DND-41 (cell line): ENCODE data around the gene IL1RAPL2.

Source experiments
- ATAC-seq: fragments of 200-7000 bp; cut with Tn5 transposase; 3 replicates; pipeline ENCODE4 v1.9.1; 2021; ENCODE audit warnings: low read depth; ENCODE audit not compliant: insufficient read depth
- DNase-seq: peaks from one replicate; pipeline ENCODE4 v3.0.0-alpha.2; 2020
- H2AFZ ChIP-seq: 2 replicates; pipeline ENCODE4 v1.6.0; 2012; ENCODE audit warnings: low read depth, low read length
- H3K27ac ChIP-seq: 2 replicates; pipeline ENCODE4 v1.5.1; 2012; ENCODE audit warnings: low read length, inconsistent platforms
- H3K27me3 ChIP-seq: fragments of 200-600 bp; sonication (generic); 2 replicates; pipeline ENCODE4 v1.6.0; 2012; ENCODE audit warnings: low read length, mild to moderate bottlenecking, inconsistent platforms; ENCODE audit not compliant: insufficient read depth, poor library complexity
- H3K36me3 ChIP-seq: 2 replicates; pipeline ENCODE4 v1.5.1; 2012; ENCODE audit warnings: low read length, inconsistent platforms; ENCODE audit not compliant: insufficient read depth
- H3K4me1 ChIP-seq: 2 replicates; pipeline ENCODE4 v1.5.1; 2012; ENCODE audit warnings: mild to moderate bottlenecking, low read length; ENCODE audit not compliant: insufficient read depth
- H3K4me2 ChIP-seq: 2 replicates; pipeline ENCODE4 v1.6.0; 2012; ENCODE audit warnings: mild to moderate bottlenecking, moderate library complexity, low read length, inconsistent platforms; ENCODE audit not compliant: insufficient read depth
- H3K4me3 ChIP-seq, 2 experiments: fragments of 200-600 bp in 1 of 2; shearing (Covaris generic) in 1 of 2; 2 replicates each; pipeline ENCODE4 v1.5.1; 2012 to 2016; ENCODE audit warnings: inconsistent platforms in 2 of 2, low read length in 2 of 2, mild to moderate bottlenecking in 2 of 2, low read depth in 1 of 2, moderate library complexity in 1 of 2
- H3K79me2 ChIP-seq: 2 replicates; pipeline ENCODE4 v1.6.0; 2012; ENCODE audit warnings: low read length, inconsistent platforms; ENCODE audit not compliant: insufficient read depth
- H3K9ac ChIP-seq: 2 replicates; pipeline ENCODE4 v1.6.0; 2012; ENCODE audit warnings: low read depth, mild to moderate bottlenecking, inconsistent platforms, low read length, moderate library complexity
- H3K9me3 ChIP-seq: 2 replicates; pipeline ENCODE4 v1.5.1; 2012; ENCODE audit warnings: low read length, moderate library complexity, mild to moderate bottlenecking, inconsistent platforms; ENCODE audit not compliant: insufficient read depth, severe bottlenecking
- H4K20me1 ChIP-seq: 2 replicates; pipeline ENCODE4 v1.6.0; 2012; ENCODE audit warnings: low read length; ENCODE audit not compliant: insufficient read depth
- CTCF ChIP-seq: IDR thresholded peaks from 2 replicates; pipeline ENCODE4 v1.5.1; 2012; ENCODE audit warnings: borderline replicate concordance, low read length, moderate library complexity, mild to moderate bottlenecking; ENCODE audit not compliant: poor library complexity, severe bottlenecking; ENCODE audit errors: extremely low read depth
- EZH2 ChIP-seq: IDR thresholded peaks from 3 replicates; pipeline ENCODE4 v1.6.1; 2012; ENCODE audit warnings: borderline replicate concordance, low read depth, mild to moderate bottlenecking, moderate library complexity, low read length, inconsistent platforms; ENCODE audit not compliant: severe bottlenecking

Gene IL1RAPL2

GRCh38 chrX:105565856-105566255 lies 999.9 kb downstream of the IL1RAPL2 start:
- ATAC-seq, result no peak
- H3K9me3 ChIP-seq, result no peaks in the 10 kb centered on the region

GRCh38 chrX:105567082-105567481 lies 1001.1 kb downstream of the IL1RAPL2 start:
- Histone ChIP-seq H3K9ac (no peak overlapping the region), H3K9me3 (no peaks in the 10 kb centered on the region), H3K4me3 (no peak overlapping the region), H3K36me3 (no peaks in the 10 kb centered on the region), H2AFZ (no peak overlapping the region), H4K20me1 (no peaks in the 10 kb centered on the region), H3K79me2 (no peaks in the 10 kb centered on the region), H3K4me1 (no peaks in the 10 kb centered on the region), H3K4me2 (no peak overlapping the region), H3K27me3 (no peaks in the 10 kb centered on the region), H3K27ac (no peak overlapping the region)
- ATAC-seq (no peak), DNase-seq (no peak)
- no peak for TF ChIP-seq CTCF
- no peak for TF ChIP-seq EZH2

More at GRCh38 chrX:105565856-105566255, 999.9 kb downstream of the IL1RAPL2 start:
- H3K9ac ChIP-seq, result no peak overlapping the region
- no peak overlapping the region for H3K4me3 ChIP-seq
- H3K4me1 ChIP-seq, result no peaks in the 10 kb centered on the region
- no peaks in the 10 kb centered on the region for H3K27me3 ChIP-seq
- TF ChIP-seq CTCF (no peak), EZH2 (no peak)
- no peak overlapping the region for H2AFZ ChIP-seq
- H3K27ac ChIP-seq, result no peak overlapping the region
- H3K4me2 ChIP-seq, result no peak overlapping the region
- H3K36me3 ChIP-seq, result no peaks in the 10 kb centered on the region
- DNase-seq, result no peak
- H3K79me2 ChIP-seq, result no peaks in the 10 kb centered on the region
- H4K20me1 ChIP-seq, result no peaks in the 10 kb centered on the region

- Histone ChIP-seq H3K9me3 (no peaks in the 10 kb centered on the region), H3K36me3 (no peaks in the 10 kb centered on the region), H3K79me2 (no peaks in the 10 kb centered on the region), H3K4me1 (no peaks in the 10 kb centered on the region), H4K20me1 (no peaks in the 10 kb centered on the region), H3K27ac (no peak overlapping the region), H3K4me3 (no peak overlapping the region), H3K4me2 (no peak overlapping the region), H3K9ac (no peak overlapping the region), H3K27me3 (no peaks in the 10 kb centered on the region), H2AFZ (no peak overlapping the region)
- TF ChIP-seq CTCF (no peak), EZH2 (no peak)
- ATAC-seq (no peak), DNase-seq (no peak)
These were observed 1042.7 kb downstream of the IL1RAPL2 start for GRCh38 chrX:105608745-105609144.

- Histone ChIP-seq H3K9me3 (no peaks in the 10 kb centered on the region), H3K4me3 (no peak overlapping the region), H3K27me3 (no peaks in the 10 kb centered on the region), H3K36me3 (no peaks in the 10 kb centered on the region), H3K4me1 (no peaks in the 10 kb centered on the region), H4K20me1 (no peaks in the 10 kb centered on the region), H3K27ac (no peak overlapping the region), H3K4me2 (no peak overlapping the region), H3K9ac (no peak overlapping the region), H3K79me2 (no peaks in the 10 kb centered on the region), H2AFZ (no peak overlapping the region)
- TF ChIP-seq EZH2, result no peak
- TF ChIP-seq CTCF, result no peak
- DNase-seq (no peak), ATAC-seq (no peak)
These were observed 1043.5 kb downstream of the IL1RAPL2 start for GRCh38 chrX:105609530-105609929.
